ENCODE measurements around the gene EFCAB9.

Gene EFCAB9

DNA sequence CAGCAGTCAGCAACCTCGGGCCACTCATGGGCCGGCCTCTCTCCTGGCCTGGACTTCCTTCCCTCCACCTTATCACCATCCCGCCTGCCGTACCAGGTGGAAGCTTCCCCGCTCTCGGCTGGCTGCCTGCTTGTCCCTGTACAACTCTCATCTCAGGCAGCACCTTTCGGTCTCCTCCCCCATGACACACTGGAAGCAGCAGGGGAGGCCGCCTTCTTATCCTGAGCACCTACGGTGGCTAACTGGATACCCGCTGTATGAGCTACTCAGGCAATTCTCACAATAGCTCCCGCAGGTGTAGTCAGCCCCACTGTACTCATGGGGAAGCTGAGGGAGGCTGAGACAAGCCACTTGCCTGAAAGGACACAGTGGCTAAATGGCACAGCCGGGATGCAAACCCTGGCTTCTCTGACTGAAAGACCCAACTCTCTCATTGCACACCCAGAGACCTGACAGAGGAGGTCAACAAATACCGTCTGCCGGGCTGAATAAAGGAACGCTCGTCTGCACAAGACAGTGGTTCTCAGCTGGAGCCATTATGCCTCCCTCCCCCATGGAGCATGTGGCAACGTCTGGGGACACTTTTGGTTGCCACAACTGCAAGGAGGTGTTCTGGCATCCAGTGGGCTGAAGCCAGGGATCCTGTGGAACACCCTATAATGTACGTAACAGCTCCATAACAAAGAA lies 15.5 kb upstream of the EFCAB9 start:
- intact Hi-C loops (cut with DNase I; ENCODE audit: low total_unique reads): no loop called here
- Histone ChIP-seq H3K27ac (no peak overlapping the region), H3K36me3 (no peaks in the 10 kb centered on the region), H3K4me1 (peaks cover 0 to 5% (median 0%) of the 10 kb centered on the region in 4 donors), H3K27me3 (no peaks in the 10 kb centered on the region), H3K9me3 (no peaks in the 10 kb centered on the region), H3K4me3 (no peak overlapping the region)
- DNase-seq: no peak
- TF ChIP-seq, protein P1, sequence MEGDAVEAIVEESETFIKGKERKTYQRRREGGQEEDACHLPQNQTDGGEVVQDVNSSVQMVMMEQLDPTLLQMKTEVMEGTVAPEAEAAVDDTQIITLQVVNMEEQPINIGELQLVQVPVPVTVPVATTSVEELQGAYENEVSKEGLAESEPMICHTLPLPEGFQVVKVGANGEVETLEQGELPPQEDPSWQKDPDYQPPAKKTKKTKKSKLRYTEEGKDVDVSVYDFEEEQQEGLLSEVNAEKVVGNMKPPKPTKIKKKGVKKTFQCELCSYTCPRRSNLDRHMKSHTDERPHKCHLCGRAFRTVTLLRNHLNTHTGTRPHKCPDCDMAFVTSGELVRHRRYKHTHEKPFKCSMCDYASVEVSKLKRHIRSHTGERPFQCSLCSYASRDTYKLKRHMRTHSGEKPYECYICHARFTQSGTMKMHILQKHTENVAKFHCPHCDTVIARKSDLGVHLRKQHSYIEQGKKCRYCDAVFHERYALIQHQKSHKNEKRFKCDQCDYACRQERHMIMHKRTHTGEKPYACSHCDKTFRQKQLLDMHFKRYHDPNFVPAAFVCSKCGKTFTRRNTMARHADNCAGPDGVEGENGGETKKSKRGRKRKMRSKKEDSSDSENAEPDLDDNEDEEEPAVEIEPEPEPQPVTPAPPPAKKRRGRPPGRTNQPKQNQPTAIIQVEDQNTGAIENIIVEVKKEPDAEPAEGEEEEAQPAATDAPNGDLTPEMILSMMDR (IDR thresholded peaks at IDR 0.05): no peak

DNA sequence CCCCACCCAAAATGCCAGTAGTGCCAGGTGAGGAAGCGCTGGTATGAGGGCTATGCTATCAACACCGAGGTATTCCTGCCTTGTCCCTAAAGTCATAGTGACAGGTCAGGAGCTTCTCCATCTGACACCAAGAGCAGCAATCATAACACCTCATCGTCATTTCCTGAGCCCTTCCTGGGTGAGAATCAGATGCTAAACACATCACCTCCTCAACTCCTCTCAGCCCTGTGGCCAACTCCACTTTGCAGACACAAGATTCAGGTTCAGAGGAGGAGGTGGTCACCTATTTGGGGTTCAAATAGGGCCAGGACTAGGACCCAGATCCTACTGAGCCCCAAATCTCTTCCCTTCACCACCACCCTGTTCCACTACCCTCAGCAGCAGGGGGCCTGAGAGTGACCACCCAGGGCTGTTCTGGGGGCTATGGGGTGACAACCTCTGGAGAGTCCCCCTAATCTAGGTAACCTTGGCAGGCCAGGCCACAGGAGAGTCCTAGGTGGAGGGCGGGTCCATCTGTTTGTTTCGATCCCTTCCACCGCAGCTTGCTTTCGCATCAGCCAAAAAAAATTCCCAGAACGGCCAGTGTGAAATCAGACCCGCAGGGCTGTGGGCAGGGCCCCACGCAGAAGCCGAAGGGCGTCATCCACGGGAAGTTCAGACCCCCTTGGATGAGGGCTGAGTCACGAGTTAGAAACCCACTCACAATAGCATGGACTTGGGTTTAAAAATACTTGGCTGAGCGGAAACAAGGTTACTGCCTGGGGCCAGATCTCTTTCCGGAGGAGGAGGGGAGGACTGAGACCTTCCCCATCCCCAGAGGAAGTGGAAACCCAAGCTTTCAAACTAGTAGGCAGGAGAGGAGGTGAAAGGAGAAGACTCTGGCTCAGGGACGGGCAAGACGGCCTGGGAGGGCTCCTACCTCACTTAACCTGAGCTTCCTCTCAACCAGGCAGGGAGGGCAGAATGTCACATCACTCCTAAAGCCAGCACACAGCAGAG lies 14.7 kb upstream of the EFCAB9 start:
- Histone ChIP-seq H3K4me1 (peaks cover 0 to 5% (median 0%) of the 10 kb centered on the region in 4 donors), H3K4me3 (no peak overlapping the region), H3K27me3 (no peaks in the 10 kb centered on the region), H3K36me3 (no peaks in the 10 kb centered on the region), H3K27ac (no peak overlapping the region), H3K9me3 (no peaks in the 10 kb centered on the region)
- intact Hi-C loops (cut with DNase I; ENCODE audit: low total_unique reads): no loop called here
- DNase-seq: no peak
- TF ChIP-seq, protein P1 (IDR thresholded peaks at IDR 0.05): no peak

DNA sequence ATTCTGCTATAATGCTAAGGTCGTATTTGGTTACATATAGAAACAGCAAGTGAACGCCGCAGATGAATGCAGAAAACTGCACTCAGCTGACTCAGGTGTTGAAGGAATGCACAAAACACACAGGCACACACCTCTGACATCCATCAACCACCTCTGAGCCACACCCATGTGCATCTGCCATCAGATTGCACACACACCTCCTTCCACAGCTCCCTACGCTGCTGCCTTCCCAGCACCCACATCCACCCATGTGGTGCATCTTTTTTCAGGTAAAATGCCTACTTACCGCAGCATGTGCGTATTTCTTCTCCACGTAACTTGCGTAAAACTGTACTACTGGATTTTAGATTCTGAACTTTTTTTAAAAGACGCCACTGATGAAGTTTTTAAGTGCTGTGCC lies 13.0 kb upstream of the EFCAB9 start:
- intact Hi-C loops (cut with DNase I; ENCODE audit: low total_unique reads): no loop called here
- no peaks in the 10 kb centered on the region for H3K9me3 ChIP-seq
- no peaks in the 10 kb centered on the region for H3K27me3 ChIP-seq
- no peak for DNase-seq
- H3K4me3 ChIP-seq: no peak overlapping the region
- H3K4me1 ChIP-seq: peaks cover 0 to 5% (median 0%) of the 10 kb centered on the region in 4 donors
- no peaks in the 10 kb centered on the region for H3K36me3 ChIP-seq
- H3K27ac ChIP-seq: no peak overlapping the region
- TF ChIP-seq, protein P1 (IDR thresholded peaks at IDR 0.05): no peak

DNA sequence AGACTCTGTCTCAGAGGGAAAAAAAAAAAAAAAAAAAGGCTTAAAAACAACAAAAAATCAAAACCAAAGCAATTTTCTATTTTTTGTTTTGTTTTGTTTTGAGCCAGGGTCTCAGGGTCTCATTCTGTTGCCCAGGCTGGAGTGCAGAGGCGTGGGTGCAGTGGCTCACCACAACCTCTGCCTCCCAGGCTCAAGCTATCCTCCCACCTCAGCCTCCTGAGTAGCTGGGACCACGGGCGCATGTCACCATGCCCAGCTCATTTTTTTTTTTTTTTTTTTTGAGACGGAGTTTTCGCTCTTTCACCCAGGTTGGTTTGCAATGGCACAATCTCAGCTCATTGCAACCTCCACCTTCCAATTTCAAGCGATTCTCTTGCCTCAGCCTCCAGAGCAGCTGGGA lies 11.7 kb upstream of the EFCAB9 start:
- peaks cover 0 to 12% (median 9%) of the 10 kb centered on the region in 4 donors for H3K4me1 ChIP-seq
- no peak for DNase-seq
- H3K9me3 ChIP-seq: no peaks in the 10 kb centered on the region
- H3K27me3 ChIP-seq: no peaks in the 10 kb centered on the region
- no peaks in the 10 kb centered on the region for H3K36me3 ChIP-seq
- no peak overlapping the region for H3K4me3 ChIP-seq
- TF ChIP-seq, protein P1 (IDR thresholded peaks at IDR 0.05): no peak
- intact Hi-C loops (cut with DNase I; ENCODE audit: low total_unique reads): no loop called here
- no peak overlapping the region for H3K27ac ChIP-seq

DNA sequence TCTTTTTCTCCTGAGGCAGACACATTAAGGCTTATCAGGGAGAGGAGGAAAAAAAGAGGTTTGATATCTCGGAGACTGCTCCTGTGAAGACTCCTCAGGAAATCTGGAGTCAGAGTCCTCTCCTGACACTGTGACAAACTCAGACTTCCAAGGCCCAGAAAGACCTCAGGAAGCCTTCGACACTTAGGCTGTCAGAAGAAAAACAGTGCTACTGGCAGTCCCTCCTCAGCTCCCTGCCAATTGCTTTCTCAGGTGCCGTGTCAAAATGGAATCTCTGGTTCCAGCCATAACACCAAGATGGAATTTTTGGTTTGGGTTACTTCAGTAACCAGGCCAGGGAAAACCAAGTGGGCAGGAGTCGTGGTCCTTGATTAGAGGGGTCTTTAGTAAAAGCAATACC lies 10.1 kb upstream of the EFCAB9 start:
- intact Hi-C loops (cut with DNase I; ENCODE audit: low total_unique reads): no loop called here
- H3K36me3 ChIP-seq: no peaks in the 10 kb centered on the region

More for the DNA sequence above, 10.1 kb upstream of the EFCAB9 start:
- no peaks in the 10 kb centered on the region for H3K9me3 ChIP-seq
- no peak overlapping the region for H3K4me3 ChIP-seq
- TF ChIP-seq, protein P1 (IDR thresholded peaks at IDR 0.05): no peak
- no peak for DNase-seq
- H3K27ac ChIP-seq: no peak overlapping the region
- peaks cover 0 to 14% (median 11%) of the 10 kb centered on the region in 4 donors for H3K4me1 ChIP-seq
- H3K27me3 ChIP-seq: no peaks in the 10 kb centered on the region
